Measurements from ENCODE around the gene BTC.

GRCh38 chr4:74714611-74715130 is 79.7 kb downstream of the BTC start:
- TF ChIP-seq CTCF (IDR thresholded peaks at IDR 0.05) (no peak), ZFX (IDR thresholded peaks at IDR 0.05; ENCODE audit: borderline replicate concordance) (no peak)

All from 22Rv1 (cell line).